Pulmonary artery endothelial cell (primary cell): ENCODE data around the gene ARHGDIB. TPM values are rescaled to one million over a fixed set of nuclear protein-coding genes. Genes with fewer than 3 reads are reported as not detected.

Experiments used
- DNase-seq: peaks from one replicate; pipeline ENCODE4 v3.0.0-alpha.2; 2011; ENCODE audit warnings: low read depth, low spot score
- total RNA-seq: library from RNA; depleted of rRNA; stranded (reverse); fragments of >200 nt; gene quantifications from 2 replicates; pipeline ENCODE4 v1.2.3, GENCODE V29; 2014

ARHGDIB gene
- total RNA-seq, result 231 and 318 TPM in 2 replicates

DNA sequence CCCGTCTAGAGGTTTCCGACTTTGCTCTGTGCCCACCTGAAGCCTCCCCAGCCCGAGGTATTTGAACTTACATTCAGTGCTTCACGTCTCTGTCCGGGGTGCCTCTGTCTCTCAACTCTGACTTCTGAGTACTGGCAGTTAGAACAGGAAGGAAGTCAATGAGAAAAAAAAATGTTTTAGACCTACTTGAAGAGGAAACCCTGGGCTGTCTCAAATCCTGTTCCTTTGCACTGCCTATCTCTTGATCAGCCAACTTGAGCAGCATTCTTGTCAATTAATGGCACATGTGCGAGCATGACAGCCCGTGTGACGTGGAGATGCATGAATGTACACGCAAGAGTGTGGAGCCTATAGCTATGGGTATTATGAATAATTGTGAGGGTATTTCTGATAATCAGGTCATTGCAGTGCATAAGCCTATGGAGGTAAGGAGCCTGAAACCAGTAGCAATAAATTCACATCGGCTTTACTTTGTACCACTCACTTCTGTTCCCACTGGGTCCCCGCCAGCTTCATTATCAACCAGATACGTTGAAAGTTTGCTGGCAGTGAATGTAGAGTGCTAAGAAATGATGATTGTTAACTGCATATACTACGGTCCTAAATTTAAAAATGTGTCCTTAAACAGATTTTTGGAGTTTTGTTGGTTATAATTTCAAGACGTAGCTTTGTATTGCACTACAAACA is at the start of gene ARHGDIB:
Gene ARHGDIB (minus strand): TSS at position 136 of the 687 bp plus-strand sequence. CDS start 10,889 bp downstream, outside the sequence.
- peak; percentile 58 for DNase-seq

- no peak for DNase-seq
Measured at GRCh38 chr12:15011162-15011561, 49.8 kb upstream of the ARHGDIB start.

- no peak for DNase-seq
Measured at GRCh38 chr12:15007551-15007950, 46.1 kb upstream of the ARHGDIB start.

DNA sequence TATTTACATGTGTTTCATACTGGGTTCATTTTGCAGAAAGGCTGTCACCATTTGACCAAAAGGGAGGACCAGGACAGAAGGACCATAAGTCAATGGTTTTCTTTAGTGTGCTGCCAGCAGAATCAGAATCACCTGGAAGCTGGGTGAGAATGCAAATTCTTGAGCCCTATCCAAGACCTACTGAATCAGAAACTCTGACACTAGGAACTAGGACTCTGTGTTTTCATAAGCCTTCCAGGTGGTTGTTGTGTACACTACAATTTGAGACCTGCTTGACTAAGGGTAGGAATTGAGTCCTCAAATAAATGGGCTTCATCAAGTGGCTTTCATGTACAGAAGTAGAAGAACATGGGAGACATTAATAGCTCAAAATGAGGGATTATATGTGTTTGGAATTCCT is 43.7 kb upstream of the ARHGDIB start:
- DNase-seq, result no peak

DNA sequence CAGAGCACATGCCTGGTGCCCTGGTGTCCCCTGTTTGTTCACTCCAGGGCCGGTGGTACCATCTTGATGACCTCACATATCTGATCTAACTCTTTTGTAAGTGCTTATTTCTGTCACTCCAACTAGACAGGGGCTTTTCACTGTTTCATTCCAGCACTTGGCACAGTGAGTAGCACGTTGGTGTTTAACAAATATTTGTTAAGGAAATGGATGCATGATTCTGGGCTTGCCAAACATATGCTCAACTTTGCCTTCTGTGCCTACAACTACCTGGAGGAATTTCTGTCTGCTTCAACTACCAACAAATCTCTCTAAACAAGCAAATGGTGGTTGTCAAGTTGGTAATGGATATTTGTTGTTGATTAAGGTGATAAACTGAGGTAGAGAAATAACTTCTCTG is 43.0 kb upstream of the ARHGDIB start:
- DNase-seq, result no peak

DNA sequence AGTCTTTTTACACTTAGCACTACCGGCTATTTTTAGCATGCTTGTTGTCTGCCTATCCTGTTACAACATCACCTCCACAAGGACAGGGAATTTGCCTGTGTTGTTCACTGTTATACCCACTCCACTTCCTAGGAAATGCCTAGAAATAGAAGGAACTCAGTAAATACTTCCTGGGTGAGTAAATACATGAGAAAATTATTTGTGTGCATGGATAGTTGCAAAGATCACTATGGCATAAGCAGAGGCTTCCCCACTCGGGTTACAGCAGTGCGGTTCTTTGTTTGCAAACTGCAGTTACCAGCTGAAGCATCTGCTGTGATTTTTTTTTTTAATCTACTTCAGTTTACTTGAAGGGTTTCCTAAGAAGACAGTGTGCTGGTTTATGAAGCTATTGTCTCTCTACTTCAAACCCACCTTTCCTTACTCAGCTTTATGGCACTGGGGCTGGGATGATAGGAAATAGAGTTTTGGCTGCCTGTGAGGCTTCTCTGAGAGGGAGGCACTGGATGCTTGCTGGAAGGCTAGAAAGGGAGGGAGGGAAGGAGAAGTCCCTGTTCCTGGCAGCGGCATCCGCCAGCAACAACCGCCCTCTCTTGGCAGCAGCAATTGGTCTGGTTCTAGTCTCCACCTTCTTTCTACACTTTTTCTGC is 40.5 kb upstream of the ARHGDIB start:
- no peak for DNase-seq

- no peak for DNase-seq
Measured at GRCh38 chr12:15000575-15000974, 39.2 kb upstream of the ARHGDIB start.

DNA sequence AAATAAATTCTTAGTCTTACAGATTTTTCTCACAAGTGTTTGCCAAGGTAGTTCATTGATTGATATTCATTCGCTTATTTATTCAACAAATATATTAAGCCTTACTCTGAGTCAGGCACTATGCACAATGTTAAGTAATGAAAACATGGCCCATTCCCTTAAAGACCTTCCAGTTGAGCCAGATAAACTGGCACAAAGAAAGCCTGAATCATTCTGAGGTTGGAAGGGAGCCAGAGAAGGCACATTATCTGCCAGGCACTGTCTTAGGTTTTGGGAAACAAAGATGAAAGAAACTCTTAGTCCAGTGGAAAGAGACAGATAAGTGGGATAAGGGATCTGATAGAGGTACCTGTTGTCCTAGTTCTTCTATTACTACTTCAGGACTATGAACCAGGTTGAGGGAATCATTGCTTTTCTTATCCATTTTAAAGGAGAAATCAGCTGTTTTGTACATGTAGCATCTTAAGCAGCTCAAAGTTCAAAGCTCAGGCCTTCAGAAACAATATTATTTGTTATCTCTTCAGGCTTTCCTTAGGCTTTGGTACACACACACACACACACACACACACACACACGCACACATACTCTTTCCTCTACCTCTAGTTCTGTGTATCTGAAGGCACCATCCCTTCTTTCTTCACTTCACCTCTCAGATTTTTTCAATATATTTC is 38.4 kb upstream of the ARHGDIB start:
- no peak for DNase-seq

DNA sequence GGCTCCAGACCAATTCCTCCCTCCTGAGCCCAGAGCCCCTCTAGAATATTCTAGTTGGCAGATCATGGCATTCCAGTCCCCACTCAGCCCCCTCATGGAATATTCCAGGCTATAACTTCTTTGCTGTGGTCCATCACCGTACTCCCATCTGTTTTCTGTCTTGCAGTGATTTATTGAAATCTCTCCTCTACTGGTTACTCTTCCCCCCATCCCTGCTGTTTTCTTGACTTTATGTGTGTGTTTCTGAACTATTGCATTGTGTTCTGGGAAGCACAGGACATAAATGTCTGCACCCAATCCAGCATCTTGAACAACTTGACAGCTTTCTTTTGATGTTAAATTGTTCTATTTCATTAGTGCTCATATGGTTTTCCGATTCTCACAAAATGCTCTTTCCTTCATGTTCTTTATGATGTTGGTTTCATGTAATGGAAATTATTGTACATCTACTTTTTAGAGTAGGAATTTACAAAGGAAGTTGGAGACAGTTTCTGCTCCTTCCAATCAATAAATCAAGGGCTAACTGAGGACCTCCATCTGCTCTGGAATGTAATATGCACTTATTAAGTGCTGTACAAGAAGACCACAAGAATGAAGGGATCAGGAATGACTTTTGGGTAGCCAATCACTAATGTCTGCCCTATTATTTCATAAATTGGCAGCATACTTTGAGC is 37.8 kb upstream of the ARHGDIB start:
- DNase-seq, result no peak

DNA sequence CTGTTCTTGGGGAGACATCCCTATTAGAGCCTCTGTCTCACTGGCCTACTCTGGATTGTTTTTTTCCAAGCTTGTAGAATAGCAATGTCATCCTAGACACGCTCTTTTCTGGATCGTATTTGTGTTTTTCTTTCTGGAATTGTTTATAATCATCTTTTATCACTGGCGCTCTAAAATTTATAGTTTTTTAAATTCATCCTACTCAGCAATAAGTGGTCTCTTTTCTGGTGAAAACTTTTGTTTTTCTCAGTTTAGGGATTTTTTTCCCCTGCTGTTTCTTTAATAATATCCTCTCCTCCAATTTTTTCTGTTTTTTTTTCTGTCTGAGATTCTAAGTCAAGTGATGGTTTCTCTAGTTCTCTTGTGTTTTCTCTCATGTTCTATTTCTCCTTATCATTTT is 36.6 kb upstream of the ARHGDIB start:
- DNase-seq, result no peak

DNA sequence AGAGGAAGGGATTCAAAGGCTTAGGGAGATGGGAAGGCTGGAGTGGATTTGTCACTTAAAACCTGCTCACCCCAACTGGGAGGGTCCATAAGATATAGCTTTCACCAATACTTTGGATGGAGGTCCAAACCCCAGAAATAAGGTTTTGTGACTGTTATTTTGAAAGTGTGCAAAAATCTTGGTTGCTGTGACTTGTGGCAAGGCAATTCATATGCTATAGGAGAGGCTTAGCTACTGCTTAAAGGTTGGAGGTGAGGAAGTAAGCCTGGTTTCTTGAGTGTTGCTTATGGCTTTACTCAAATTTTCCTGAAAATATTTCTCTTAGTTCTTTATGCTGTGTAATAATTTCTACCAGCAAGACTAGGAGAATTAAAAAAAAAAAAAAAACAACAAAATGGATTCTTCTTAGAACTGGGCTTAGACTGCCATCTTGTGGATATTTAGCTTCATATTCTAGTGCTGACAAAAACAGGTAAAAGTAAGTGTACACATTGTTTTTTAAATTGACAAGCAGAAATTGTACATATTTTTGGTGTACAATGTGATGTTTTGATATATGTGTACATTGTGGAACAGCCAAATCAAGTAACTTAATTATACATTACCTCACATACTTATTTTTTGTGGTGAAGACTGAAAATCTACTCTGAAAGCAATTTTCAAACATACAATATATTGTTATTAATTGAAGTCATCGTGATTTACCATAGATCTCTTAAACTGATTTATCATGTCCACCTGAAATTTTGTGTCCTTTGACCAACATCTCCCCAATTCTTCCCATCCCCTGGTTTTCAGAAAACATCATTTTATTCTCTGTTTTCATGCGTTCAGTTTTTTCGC is 34.4 kb upstream of the ARHGDIB start:
- DNase-seq, result peak; percentile 48

DNA sequence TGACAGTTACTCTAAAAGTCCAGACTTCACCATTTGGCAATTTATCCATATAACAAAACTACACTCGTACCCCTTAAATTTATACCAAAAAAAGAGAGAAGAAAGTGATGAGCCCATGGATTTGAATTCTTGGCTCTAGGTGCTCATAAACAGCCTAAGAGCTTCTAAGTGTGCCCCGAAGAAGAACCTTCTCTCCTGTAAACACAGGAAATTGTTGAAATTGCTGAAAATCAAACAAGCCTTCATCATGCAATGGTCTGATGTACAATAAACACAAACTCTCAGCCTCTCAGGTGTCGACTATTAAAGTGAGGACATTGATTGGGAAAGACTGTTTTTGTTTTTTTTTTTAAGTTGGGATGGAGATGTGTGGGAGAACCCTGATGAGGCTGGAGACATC is 33.2 kb upstream of the ARHGDIB start:
- no peak for DNase-seq

DNA sequence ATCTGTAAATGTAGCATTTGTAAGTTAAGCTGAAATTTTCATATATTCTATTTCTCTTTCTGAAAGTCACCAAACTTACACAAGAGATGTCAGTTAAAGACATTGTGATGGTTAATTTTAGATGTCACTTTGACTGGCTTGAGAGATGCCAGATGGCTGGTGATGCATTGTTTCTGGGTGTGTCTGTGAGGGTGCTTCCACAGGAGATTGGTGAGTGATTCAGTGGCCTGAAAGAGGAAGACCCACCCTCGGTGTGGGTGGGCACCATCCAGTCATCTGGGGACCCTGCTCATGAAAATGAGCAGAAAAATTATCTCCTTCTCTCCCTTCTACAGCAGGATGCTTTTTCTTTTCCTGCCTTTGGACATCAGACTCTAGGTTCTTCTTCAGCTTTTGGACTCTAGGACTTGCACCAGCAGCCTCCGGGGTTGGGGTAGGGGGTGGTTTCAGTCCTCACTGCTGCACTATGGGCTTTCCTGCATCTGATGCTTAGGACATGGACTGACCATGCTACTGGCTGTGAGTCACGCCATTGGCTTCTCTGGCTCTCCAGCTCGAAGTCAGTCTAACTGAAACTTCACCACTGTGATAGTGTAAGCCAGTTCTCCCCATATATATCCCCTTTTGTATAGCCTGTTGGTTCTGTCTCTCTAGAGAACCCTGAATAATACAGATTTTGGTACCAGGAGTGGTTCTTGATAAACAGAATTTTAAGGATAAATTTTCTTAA is 32.3 kb upstream of the ARHGDIB start:
- no peak for DNase-seq

DNA sequence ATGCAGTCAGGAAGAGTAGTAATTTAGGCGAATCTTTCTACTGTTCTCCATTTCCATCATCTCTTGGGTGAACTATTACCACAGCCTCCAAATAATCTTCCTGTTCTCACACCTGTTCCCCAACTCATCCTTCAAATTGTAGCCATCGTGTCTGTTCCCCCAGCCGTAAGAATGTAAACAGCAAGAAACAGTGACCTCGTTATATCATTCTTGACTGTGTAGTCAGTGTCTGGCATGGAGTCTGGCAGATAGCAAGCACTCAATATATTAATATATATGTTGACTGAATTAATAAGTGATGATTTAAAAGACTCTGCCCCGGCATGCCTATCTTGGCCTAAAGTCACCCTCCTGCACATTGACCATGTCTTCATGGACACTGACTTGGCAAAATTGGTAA is 31.7 kb upstream of the ARHGDIB start:
- no peak for DNase-seq

DNA sequence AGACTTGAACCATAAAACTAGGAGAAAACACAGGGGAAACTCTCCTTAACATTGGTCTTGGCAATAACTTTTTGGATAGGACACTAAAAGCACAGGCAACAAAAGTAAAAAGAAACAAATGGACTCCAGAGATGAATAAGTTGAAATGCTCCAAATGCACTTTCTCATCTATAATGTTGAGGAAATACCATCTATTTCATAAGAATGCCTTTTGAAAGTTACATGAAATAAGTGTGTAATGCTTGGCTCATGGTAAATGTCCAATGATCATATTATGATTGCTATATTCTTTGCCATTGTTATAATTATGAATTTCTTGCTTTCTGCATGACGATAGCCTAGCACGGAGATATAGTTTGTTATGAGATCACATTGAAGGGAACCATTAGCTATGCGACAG is 31.3 kb upstream of the ARHGDIB start:
- no peak for DNase-seq

DNA sequence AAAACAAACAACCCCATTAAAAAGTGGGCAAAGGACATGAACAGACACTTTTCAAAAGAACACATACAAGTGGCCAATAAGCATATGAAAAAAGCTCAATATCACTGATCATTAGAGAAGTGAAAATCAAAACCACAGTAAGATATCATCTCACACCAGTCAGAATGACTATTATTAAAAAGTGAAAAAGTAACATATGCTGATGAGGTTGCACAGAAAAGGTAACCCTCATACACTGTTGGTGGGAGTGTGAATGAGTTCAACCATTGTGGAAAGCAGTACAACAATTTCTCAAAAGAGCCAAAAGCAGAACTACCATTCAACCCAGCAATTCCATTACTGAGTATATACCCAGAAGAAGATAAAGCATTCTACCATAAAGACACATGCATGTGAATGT is 29.7 kb upstream of the ARHGDIB start:
- DNase-seq, result no peak

- DNase-seq, result no peak
Measured at GRCh38 chr12:14989790-14990189, 28.4 kb upstream of the ARHGDIB start.

- no peak for DNase-seq
Measured at GRCh38 chr12:14988035-14988434, 26.6 kb upstream of the ARHGDIB start.

DNA sequence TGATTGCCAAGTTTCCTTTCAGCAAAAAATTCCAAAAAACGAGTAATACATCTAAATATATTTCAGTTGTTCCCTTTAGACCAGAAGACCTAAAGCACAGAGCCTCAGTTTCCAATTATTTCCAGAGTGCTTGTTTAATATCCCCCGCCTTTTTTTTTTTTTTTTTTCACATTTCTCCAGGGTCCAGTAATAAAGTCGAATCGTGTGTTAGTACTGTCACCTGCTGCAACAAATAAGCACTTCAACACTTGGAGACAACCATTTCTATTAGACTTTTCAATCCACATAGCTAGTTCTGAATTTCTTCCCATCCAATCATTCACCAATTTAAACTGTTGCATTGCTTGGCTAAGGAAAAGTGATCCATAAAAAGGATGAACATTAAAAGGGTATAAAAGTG is 25.0 kb upstream of the ARHGDIB start:
- no peak for DNase-seq

GRCh38 chr12:14984766-14985285 is 23.4 kb upstream of the ARHGDIB start:
- no peak for DNase-seq
